Progenitor cell of endocrine pancreas (in vitro differentiated cells): ENCODE measurements around the gene SNRNP48. TPM values are rescaled to one million over a fixed set of nuclear protein-coding genes. Genes with fewer than 3 reads are reported as not detected.

Experiments used
- DNase-seq: peaks from one replicate; pipeline ENCODE4 v3.0.0; 2021; ENCODE audit warnings: low spot score; ENCODE audit not compliant: unreplicated experiment
- H3K27ac Mint-ChIP-seq: 2 replicates; pipeline ENCODE4 v1.8.0; 2021; ENCODE audit warnings: mild to moderate bottlenecking, moderate library complexity, mixed read lengths
- H3K27me3 Mint-ChIP-seq: 2 replicates; pipeline ENCODE4 v1.8.0; 2021; ENCODE audit warnings: mixed read lengths
- H3K36me3 Mint-ChIP-seq: 2 replicates; pipeline ENCODE4 v1.8.0; 2022; ENCODE audit warnings: mixed read lengths; ENCODE audit not compliant: insufficient read depth
- H3K4me1 Mint-ChIP-seq: 2 replicates; pipeline ENCODE4 v1.8.0; 2021; ENCODE audit warnings: low read depth, mixed read lengths
- H3K4me3 Mint-ChIP-seq: 2 replicates; pipeline ENCODE4 v1.8.0; 2021; ENCODE audit warnings: low read depth, mild to moderate bottlenecking, moderate library complexity, mixed read lengths
- H3K9me3 Mint-ChIP-seq: 2 replicates; pipeline ENCODE4 v1.8.0; 2021; ENCODE audit warnings: low read depth, mixed read lengths
- CTCF ChIP-seq: fragments of 200-600 bp; sonication (generic); IDR thresholded peaks from one replicate; pipeline ENCODE4 v1.5.0; 2021; ENCODE audit warnings: antibody characterized with exemption, mild to moderate bottlenecking; ENCODE audit not compliant: unreplicated experiment
- total RNA-seq: library from RNA; stranded (reverse); gene quantifications from 2 replicates; pipeline ENCODE4 v1.2.1, GENCODE V29; 2021

SNRNP48 gene
- total RNA-seq, 1 donor from 2014 or later: 19.2 TPM

- H3K4me1 Mint-ChIP-seq: peaks cover 17% of the 10 kb centered on the region
- TF ChIP-seq CTCF: no peak
- peak overlapping the region; percentile 75 for H3K27ac Mint-ChIP-seq
- H3K36me3 Mint-ChIP-seq: peaks cover 66% of the 10 kb centered on the region
- H3K27me3 Mint-ChIP-seq: no peaks in the 10 kb centered on the region
- no peaks in the 10 kb centered on the region for H3K9me3 Mint-ChIP-seq
- no peak for DNase-seq
- H3K4me3 Mint-ChIP-seq: no peak overlapping the region
Observed at GRCh38 chr6:7568021-7568420, 22.0 kb upstream of the SNRNP48 start.

GRCh38 chr6:7569082-7569481 is 20.9 kb upstream of the SNRNP48 start:
- no peak for TF ChIP-seq CTCF
- H3K36me3 Mint-ChIP-seq: peaks cover 61% of the 10 kb centered on the region
- H3K4me1 Mint-ChIP-seq: peaks cover 10% of the 10 kb centered on the region
- H3K9me3 Mint-ChIP-seq: no peaks in the 10 kb centered on the region
- no peaks in the 10 kb centered on the region for H3K27me3 Mint-ChIP-seq
- H3K4me3 Mint-ChIP-seq: no peak overlapping the region
- DNase-seq: no peak
- H3K27ac Mint-ChIP-seq: no peak overlapping the region

- Mint-ChIP-seq H3K4me1 (peaks cover 6% of the 10 kb centered on the region), H3K9me3 (no peaks in the 10 kb centered on the region), H3K4me3 (no peak overlapping the region), H3K27me3 (no peaks in the 10 kb centered on the region), H3K36me3 (peaks cover 49% of the 10 kb centered on the region), H3K27ac (no peak overlapping the region)
- TF ChIP-seq CTCF: no peak
- DNase-seq: no peak
Observed at GRCh38 chr6:7572213-7572943, 17.6 kb upstream of the SNRNP48 start.

- no peak for TF ChIP-seq CTCF
- no peaks in the 10 kb centered on the region for H3K9me3 Mint-ChIP-seq
- no peak for DNase-seq
- peak overlapping the region; percentile 14 for H3K27ac Mint-ChIP-seq
- no peaks in the 10 kb centered on the region for H3K4me1 Mint-ChIP-seq
- H3K36me3 Mint-ChIP-seq: peaks cover 40% of the 10 kb centered on the region
- no peak overlapping the region for H3K4me3 Mint-ChIP-seq
- no peaks in the 10 kb centered on the region for H3K27me3 Mint-ChIP-seq
Observed at GRCh38 chr6:7574500-7574899, 15.5 kb upstream of the SNRNP48 start.

- H3K9me3 Mint-ChIP-seq: no peaks in the 10 kb centered on the region
- H3K27me3 Mint-ChIP-seq: no peaks in the 10 kb centered on the region
- no peak for TF ChIP-seq CTCF
- no peak overlapping the region for H3K27ac Mint-ChIP-seq
- H3K4me1 Mint-ChIP-seq: no peaks in the 10 kb centered on the region
- DNase-seq: no peak
- no peak overlapping the region for H3K4me3 Mint-ChIP-seq
- peaks cover 33% of the 10 kb centered on the region for H3K36me3 Mint-ChIP-seq
Observed at GRCh38 chr6:7578516-7578915, 11.5 kb upstream of the SNRNP48 start.
